GM20431 (cell line): ENCODE results near the gene RPL19.

Experiments
- in situ Hi-C: fragments of 300-500 bp; cut with MseI, MboI; formaldehyde crosslinking; loops from one replicate; pipeline ENCODE4 v1.15.0; 2020; ENCODE audit warnings: low sequenced_read_pairs; ENCODE audit not compliant: unreplicated experiment

The RPL19 gene

DNA sequence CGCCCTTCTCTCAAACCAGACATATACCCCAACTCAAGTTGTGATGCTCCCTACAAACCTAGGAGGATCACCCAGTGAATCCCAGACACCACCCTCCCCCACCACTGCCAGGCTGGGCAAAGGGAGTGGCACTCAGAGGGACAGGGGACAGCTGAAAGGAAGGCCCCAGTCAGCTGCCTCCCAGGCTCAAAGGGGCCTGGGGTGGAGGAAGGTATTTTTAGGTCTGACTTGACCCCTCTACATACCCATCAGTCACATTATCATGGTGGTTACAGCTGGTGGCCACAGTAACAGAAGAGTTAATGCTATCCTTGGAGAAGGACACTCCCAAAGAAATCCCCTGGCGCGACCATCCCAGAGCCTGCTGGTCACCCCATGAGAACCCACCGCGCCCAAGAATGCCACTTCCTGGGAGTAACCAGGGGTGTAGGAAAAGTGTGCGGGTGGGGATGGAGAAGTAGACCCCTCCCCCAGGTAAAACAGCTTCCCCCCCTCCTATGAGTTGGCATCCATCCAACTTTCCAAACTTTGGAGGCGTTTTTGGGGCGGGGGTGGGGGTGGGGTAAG, 3.8 kb upstream of the RPL19 start:
- in situ Hi-C loops = no loop called here

DNA sequence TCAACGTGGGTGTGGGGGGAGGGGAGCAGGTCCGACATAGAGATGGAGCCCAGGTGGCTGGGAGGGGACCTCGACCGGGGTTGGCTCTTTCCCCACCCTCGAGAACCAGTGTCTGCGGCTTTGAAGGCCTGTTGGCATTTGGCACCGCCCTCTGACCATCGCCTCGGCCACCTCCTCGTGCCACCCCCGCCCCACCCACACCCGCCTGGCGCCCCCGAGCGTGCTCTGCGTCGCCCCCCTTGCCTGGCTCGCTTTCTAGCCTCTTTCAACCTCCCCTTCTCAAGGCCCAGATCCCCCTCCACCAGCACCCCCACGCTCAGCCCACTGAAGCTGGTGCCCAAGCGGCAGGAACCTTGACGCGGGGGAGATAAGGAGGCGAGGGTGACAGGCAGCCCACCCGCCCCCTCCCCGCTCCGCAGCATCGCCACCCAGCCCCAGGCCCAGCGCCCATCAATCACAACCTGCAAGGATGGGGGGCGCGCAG, 3.2 kb upstream of the RPL19 start:
- in situ Hi-C loops = no loop called here

DNA sequence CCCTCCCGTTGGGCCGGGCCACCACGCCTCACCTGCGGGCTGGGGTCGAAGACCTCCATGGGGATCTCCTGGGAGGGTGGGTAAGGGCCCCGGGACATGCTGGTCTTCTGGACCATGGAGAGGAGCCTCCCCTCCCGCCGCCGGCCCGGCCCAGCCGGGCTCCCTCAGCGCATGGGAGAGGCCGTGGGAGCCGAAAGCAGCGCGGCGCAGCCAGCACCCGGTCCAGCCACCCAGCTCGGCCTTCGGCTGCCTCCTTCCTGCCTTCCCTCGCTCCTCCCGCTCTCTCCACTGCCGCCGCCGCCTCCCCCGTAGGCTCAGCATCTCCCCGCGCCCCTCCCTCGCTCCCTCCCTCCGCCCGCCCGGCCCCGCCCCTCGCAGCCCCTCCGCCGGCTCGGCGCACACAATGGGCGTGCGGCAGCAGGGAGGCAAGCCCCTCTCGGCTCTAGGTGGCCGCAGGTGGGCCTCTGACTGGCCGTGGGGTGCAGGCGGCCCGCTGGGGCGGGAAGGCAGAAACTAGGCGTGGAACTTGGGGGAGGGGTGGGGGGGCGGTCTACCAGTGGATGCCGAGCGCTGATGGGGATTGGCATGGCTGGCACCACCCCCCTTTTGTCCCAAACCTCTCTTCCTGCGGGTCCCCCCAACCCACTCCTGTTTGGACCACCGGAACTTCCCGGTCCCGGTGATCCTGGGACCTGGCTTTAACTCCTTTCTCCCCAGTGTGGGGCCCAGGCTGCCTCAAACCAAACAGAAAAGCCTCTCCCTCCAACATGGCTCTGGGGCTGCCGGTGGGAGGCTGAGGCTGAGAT, 2.5 kb upstream of the RPL19 start, which contains the start of gene CACNB1:
Gene CACNB1 (minus strand): TSS at position 290 of the 806 bp plus-strand sequence. CDS start 174 bp downstream, at position 116.
- in situ Hi-C loops = no loop called here

DNA sequence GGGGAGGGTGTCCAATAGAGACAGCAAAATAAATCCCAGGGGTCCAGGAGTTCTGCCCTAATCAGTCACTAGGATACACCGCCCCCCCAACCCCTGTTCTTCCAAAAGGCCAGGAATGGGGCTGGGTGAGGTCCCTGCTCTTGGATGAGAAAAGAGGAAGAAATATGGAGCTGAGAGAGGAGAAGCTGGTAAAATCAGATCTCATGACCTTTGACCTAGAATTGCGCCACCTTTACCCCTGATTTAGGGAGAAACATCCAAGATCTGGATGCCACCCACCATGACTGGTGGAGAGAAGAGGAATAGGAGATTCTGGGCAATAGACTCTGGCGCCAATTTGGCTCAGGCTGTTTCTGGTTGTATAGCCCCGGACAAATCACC, 1.9 kb upstream of the RPL19 start:
- in situ Hi-C loops = no loop called here

DNA sequence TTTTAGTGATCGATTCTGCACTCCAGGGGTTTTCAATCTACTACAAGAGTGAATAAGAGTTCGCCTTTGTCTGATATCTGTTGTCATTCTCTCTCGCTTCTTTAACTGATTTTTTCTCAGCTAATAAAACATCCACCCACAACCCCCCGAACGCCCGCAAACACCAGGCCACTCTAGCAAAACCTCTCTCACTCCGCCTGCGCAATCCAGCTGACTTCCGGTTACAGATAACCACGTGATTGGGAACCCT, 338 bp upstream of the RPL19 start:
- in situ Hi-C loops = no loop called here

DNA sequence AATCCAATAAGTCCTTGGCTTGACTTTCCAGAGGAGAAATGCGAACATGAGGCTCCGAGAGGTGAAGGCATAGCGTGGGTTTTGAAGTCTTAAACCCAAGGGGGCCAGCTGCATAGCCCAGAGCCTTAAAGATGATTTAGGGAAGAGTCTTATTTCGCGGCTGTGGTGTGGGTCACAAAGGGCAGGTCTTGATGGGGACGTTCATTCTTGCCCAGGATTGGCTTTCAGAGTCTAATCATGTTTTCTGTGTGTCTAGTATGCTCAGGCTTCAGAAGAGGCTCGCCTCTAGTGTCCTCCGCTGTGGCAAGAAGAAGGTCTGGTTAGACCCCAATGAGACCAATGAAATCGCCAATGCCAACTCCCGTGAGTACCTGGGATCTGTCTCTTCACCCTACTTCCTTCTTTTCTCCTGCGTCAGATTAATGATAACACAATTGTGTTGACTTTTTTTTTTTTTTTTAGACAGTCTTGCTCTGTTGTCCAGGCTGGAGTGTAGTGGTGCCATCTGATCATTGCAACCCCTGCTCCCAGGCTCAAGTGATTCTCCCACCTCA, 951 bp downstream of the RPL19 start:
- in situ Hi-C loops = no loop called here

DNA sequence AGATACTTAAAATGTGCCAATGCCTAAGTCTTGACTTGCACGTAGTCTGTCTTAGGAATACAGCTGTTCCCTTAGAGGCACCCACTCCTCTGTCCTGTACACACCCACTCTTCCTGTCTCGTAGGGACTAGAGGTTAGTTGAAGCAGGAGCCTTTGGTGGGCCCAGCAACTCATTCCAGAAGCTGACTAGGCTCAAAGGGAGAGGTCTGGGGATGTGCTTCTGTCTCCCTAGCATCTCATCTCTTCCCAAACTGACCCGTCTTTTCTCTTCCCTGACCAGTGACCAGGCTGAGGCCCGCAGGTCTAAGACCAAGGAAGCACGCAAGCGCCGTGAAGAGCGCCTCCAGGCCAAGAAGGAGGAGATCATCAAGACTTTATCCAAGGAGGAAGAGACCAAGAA, 4.2 kb downstream of the RPL19 start:
- in situ Hi-C loops = no loop called here

DNA sequence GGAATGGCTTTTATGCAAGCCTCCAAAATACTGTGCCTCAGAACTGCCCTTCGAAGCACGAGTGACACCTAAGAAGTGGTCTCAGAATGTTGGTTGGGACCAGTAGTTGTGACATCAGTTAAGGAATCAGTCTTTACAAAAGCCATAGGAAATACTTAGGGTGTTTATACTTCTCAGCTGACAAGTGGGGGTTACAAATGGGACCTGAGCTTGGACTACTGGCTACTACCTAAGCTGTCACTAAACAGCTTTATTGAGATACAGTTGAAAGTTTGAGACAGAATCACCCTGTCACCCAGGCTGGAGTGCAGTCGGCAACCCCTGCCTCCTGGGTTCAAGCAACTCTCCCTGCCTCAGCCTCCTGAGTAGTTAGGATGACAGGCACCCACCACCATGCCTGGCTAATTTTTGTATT, 5.0 kb downstream of the RPL19 start:
- in situ Hi-C loops = no loop called here

DNA sequence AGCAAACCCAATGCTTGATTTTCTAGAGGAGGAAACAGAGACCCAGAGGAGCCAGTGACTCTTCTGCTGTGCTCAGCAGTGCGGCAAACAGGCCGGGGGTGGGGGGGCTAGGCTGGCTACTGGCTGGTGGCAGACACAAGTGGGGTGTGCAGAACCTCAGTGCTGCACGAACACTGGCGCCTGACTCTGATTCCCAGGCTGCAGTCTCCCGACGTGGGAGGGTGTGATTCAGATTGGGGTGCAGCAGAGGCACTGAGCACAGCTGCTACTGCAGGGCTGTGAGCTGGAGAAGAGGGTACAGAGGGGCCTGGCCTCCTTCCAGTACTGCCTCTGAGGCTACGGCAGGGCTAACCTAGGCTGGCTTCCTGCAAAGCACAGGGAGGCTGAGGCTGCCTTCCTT, 8.1 kb downstream of the RPL19 start:
- in situ Hi-C loops = no loop called here

DNA sequence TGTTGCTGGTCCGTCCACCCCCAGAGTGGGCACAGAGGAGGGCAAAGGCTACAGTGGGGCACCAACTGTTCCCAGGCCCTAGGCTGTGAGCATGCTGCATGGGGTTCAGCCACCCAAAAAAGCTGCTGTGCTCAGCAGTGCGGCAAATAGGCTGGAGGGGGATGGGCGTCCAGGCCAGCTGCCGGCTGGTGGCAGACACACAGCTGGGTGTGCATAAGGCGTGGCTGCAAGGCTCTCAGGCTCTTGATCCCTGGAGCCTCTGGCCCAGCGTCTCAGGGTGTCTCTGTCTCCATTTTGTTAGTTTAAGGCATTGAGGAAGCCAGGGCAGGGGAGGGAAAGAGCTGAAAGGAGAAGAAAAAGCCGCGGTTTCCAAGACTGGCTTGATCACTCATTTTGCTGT, 8.8 kb downstream of the RPL19 start:
- in situ Hi-C loops = no loop called here

DNA sequence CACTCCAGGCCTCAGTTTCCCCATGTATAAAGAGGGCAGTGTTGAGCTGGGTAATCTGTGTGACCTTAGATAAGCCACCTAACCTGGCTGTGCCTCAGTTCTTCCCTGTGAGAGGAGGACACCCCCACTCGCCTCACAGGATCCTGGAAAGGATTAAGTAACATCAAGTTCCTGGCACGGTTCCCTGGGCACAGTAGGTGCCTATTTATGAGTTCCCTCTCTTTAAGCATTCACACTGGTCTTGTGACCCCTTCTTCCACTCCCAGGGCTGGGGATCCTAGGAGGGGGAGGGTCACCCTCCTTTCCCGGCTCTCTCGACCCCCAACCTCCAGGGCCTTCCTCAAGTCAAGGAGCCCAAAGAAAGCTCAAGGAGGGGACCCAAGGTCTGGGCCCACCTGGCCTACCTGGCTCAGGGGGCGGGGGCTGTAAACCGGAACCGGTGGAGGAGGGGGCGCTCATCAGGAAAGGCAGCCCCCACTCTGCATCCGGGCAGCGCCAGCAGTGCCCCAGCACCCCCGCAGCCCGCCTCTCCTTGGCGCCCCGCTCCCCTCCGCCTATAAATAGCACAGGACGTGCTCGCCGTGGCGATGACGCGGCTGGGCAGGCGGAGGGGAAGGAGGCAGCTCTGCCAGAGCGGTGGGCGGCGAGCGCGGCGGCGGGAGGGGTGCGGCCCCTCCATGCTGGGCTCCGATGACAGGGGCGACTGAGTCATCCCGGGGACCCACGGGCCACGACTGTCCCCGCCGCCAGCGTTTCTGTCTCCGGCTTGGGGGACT, 9.4 kb downstream of the RPL19 start:
- in situ Hi-C loops = no loop called here

DNA sequence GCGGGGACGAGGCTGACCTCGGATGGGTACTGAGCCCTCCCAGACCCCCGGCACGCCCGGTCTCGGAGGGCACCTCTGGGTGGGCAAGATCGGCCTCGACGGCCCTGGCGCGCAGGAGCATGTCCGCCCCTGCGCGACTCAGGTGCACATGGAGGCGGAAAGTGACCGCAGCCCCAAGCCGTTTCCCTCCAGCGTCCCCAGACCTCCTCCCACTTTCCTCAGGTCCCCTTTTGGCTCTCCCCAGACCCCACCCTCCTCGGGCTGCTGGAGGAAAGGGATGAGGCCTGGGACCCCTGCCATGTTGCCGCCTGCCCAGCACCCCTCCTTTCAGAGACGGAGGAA, 10.0 kb downstream of the RPL19 start:
- in situ Hi-C loops = no loop called here

DNA sequence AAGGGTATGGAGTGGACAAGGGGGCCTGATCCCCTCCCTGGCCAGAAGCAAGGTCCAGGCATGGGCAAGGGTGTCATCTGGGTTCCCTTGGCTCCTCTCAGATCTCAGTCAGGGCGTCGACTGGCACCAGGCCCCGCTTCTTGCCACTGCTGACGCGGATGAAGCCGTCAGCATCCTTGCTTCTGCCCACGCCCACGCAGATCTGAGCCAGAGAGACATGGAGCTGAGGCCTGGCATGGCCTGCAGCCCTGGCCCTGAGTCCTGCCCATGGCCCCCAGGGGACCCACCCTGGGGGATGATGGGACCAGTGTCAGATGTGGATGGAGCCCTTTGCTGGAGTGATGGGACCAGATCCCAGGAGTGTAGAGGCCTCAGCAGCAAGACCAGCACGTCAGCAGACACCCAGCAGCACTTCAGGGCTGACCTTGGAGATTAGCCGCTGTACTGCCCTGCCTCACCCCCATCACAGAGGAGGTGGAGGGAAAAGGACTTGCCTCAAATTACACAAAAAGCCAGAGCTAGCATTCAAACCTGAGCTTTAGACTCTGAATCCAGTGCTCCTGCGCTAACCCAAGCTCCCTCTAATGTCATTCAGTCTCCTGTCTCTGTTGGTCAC, 12.2 kb downstream of the RPL19 start:
- in situ Hi-C loops = no loop called here

DNA sequence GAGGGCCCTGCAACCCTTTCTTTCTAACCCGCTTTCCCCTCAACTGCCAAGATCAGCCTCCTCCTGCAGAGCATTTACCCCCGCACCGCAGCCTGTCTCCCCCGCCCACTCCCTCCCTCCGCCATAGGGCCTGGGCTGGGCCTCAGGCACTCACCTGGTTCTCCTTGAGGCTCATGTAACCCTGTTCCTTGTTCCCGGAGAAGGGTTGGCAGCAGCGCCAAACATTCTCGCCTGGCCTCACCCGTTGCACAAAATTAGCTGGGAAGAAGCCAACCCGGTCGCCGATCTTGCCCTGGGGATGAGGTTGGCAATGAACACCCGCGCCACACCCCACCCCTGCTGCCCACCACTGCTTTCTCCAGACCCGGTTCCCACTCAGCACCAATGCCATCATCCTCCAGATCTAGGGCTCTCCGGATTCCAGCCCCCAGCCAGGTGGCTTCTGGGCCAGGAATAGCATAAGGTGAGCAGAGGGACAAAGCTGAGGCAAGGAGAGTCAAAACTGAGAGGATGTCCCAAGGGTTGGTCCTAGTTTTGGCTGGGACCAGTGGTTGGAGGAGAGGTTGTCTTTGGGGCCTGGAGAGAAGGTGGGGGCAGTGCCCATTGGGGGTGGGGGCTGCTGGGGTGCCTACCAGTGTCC, 12.9 kb downstream of the RPL19 start:
- in situ Hi-C loops = no loop called here

DNA sequence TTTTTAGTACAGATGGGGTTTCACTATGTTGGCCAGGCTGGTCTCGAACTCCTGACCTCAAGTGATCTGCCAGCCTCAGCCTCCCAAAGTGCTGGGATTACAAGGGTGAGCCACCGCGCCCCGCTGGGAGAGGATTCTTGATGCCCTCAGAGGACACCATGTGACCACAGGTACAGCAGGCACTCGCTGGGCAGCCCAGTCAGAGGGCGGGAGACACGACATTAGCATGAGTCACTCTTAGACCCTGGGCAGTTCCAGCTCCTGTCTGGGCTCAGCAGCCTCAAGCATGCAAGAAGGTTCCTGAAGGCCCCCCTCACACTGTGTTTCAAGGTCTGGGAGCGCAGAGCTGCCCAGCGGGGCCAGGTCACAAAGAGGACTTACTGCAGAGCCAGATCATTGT, 13.8 kb downstream of the RPL19 start:
- in situ Hi-C loops = no loop called here

DNA sequence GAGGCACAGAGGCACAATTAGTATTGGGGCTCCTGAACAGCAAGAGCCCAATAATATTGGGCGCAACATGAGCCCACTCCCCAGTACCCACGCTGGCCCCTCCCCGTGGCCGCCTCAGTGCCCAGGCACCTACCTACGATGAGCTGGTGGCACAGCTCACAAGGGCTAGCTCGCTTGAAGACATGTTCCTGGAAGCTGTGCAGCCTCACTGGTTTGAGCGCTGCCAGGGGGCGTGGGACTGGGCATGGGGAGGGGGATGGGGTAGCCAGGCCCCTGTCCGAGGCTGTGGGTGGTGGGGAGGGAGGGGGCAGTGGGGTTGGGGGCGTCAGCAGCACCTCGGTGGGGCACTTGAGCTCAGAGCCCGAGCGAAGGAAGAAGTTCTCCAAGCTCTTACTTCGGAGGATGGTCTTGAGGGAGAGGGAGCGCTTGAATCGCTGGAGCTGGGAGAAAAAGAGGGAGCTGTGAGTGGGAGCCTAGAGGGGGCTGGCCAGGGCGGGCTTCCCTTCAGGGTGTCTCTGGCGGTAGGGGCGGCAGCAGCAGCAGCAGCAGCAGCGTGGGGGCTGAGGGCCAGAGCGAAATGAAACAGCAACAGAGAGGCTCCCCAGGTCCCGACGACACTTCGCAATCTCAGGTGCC, 17.8 kb downstream of the RPL19 start:
- in situ Hi-C loops = no loop called here

DNA sequence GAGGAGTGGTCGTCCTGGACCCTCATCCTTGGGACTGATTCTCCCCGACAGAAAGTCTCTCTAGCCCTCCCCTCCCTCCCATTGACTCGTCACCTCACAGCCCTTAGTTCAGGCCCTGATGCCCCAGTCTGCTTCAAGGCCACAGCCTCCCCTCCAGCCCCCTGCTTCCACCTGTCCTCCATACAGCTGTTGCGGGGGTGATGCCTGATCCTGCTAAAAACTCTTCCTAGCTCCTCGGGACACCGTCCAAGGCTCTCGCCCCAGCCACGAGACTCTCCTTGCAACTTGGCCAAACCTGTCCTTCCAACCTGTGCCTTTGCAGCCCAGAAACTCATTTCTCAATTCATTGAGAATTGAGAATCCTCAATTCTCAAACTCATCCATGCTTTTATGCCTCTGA, 18.8 kb downstream of the RPL19 start:
- in situ Hi-C loops = no loop called here

DNA sequence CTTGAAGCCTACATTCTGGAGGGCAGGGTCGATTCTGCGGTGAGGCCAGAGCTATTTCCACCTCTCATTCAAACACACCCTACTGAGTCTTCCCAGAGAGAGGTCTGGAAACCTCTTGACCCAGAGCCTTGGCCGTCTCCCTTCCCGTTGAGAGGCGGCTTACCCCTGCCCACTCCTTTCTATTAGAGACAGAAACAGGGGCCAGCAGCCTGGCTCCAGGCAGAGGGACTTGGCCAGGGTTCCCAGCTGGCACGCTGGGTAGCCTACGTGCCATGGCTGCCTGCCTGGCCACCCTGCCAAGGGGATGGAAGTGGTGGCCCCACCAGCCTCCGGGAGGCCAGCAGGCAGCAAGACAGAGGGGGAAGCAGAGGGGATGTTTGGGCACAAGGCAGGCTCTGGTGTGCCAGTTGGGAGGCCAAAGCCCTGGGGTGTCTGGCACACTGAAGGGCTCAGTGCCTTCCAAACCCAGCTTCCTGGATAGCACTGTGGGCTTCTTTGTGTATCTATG, 19.6 kb downstream of the RPL19 start:
- in situ Hi-C loops = no loop called here

DNA sequence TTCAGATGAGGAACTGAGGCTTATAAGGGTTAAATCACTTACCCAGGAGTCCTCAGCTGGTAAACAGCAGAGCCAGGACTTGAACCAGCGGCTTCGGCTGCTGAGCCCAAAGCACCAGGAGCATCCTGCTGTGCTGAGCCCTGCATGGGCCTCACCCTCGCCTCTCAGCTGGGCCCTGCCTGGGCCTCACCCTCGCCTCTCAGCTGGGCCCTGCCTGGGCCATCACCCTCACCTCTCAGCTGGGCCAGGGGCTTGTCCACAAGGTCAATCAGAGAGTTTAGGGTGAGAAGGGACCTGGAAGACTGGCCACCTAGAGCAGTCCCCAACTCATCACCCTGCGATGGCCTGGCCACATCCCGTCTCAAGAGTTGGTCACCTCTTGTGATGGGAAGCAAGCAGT, 21.5 kb downstream of the RPL19 start:
- in situ Hi-C loops = no loop called here

DNA sequence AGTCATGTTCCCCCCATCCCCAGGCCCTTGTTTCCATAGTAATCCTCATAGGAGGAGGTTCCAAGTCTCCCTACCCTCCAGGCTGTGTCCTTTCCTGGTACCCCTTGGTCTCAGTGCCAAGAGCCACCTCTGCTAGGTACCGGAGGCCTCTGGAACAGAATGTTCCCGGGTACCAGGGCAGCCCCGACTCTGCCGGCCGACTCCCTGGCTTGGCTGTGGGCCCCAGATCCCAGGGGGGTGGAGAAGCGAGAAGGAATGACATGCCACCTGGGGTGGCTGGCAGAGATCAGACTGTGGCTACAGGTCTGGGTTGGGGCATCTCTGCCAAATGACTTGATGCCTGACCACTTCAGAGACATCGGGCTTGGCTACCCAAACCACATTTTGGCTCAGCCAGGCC, 22.1 kb downstream of the RPL19 start:
- in situ Hi-C loops = no loop called here
